Measurements from ENCODE around the gene CD300A. TPM values are rescaled to one million over a fixed set of nuclear protein-coding genes. Genes with fewer than 3 reads are reported as not detected.

Gene CD300A
- total RNA-seq, 3 donors from 2014 or later, result 3.7 to 7.0 (median 5.2) TPM

DNA sequence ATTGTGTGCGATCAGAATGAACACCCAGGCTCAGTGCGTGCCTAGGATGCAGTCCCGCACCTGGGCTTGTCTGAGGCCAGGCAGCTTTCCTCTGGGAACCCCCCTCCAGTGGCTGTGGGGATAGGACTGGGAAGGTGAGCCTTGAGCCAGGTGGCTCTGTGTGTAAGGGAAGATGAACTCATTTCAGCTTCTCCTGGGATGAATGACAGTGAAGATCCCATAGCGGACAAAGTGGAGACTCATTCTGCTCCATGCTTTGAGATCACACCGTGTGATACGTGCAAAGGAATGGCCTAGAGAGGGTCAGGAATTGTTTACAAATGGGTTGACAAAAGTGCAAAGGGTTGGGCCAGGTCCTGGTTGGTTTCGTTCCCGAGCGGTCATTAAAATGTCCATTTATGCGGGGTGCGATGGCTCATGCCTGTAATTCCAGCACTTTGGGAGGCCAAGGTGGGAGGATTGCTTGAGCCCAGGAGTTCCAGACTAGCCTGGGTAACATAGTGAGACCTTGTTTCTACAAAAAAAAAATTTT is 18.7 kb upstream of the CD300A start:
- Histone ChIP-seq H3K9me3 (no peaks in the 10 kb centered on the region), H3K4me3 (no peak overlapping the region), H3K36me3 (ENCODE audit: low read depth) (no peaks in the 10 kb centered on the region), H3K4me1 (ENCODE audit: low read depth) (peaks cover 28% of the 10 kb centered on the region)
- peak in 1 of 3 donors; percentile 2 for DNase-seq
- intact Hi-C loops (cut with DNase I, micrococcal nuclease), result no loop called here
- TF ChIP-seq, protein P1, sequence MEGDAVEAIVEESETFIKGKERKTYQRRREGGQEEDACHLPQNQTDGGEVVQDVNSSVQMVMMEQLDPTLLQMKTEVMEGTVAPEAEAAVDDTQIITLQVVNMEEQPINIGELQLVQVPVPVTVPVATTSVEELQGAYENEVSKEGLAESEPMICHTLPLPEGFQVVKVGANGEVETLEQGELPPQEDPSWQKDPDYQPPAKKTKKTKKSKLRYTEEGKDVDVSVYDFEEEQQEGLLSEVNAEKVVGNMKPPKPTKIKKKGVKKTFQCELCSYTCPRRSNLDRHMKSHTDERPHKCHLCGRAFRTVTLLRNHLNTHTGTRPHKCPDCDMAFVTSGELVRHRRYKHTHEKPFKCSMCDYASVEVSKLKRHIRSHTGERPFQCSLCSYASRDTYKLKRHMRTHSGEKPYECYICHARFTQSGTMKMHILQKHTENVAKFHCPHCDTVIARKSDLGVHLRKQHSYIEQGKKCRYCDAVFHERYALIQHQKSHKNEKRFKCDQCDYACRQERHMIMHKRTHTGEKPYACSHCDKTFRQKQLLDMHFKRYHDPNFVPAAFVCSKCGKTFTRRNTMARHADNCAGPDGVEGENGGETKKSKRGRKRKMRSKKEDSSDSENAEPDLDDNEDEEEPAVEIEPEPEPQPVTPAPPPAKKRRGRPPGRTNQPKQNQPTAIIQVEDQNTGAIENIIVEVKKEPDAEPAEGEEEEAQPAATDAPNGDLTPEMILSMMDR (IDR thresholded peaks at IDR 0.05), result no peak
- no peak for ATAC-seq

DNA sequence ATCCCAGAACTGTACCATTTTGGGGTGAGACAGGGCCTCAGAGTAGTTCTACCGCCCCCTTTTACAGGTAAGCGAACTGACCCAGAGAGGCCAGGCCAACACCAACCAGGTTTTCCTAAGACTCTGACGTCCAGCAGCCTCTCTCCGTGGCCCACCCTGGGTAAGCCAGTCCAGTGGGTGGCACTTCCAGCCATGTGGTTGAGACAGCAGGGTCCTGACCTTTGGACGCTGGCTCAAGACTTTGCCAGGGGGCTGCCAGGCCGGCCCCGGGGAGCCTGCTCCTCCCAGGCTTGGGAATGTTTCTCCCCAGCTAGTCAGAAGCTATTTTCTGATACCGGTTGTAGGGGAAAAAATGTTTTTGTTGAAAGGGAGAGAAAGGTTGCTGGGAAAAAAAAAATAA is 17.7 kb upstream of the CD300A start:
- TF ChIP-seq, protein P1 (IDR thresholded peaks at IDR 0.05), result no peak
- peak in 1 of 3 donors; percentile 40 for DNase-seq
- Histone ChIP-seq H3K36me3 (ENCODE audit: low read depth) (no peaks in the 10 kb centered on the region), H3K4me1 (ENCODE audit: low read depth) (peaks cover 27% of the 10 kb centered on the region), H3K4me3 (no peak overlapping the region), H3K9me3 (no peaks in the 10 kb centered on the region)
- no peak for ATAC-seq
- intact Hi-C loops (cut with DNase I, micrococcal nuclease), result no loop called here

DNA sequence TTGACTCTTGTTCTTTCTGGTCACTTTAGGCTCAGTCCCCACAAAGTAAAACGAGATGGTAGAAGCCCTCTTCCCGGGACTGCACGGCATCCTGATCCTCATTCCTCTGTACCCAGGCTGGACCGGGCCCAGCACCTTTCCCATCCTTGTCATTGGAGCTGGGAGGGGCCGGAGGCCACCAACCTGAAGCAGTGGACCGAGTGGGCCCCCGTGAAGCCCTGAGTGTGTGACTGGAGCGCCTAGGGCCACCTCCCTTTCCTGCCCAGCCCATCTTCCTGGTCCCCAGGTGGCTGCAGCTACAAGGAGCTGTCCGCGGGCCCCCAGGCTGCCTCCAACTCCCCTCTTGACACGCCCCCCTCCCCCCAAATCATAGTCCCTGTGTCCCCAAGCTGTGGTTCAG is 17.1 kb upstream of the CD300A start:
- peak in 1 of 3 donors; percentile 37 for DNase-seq
- H3K9me3 ChIP-seq, result no peaks in the 10 kb centered on the region
- no peak overlapping the region for H3K4me3 ChIP-seq
- H3K4me1 ChIP-seq (ENCODE audit: low read depth), result peaks cover 24% of the 10 kb centered on the region
- H3K36me3 ChIP-seq (ENCODE audit: low read depth), result no peaks in the 10 kb centered on the region
- TF ChIP-seq, protein P1 (IDR thresholded peaks at IDR 0.05), result no peak
- intact Hi-C loops (cut with DNase I, micrococcal nuclease), result no loop called here
- no peak for ATAC-seq

DNA sequence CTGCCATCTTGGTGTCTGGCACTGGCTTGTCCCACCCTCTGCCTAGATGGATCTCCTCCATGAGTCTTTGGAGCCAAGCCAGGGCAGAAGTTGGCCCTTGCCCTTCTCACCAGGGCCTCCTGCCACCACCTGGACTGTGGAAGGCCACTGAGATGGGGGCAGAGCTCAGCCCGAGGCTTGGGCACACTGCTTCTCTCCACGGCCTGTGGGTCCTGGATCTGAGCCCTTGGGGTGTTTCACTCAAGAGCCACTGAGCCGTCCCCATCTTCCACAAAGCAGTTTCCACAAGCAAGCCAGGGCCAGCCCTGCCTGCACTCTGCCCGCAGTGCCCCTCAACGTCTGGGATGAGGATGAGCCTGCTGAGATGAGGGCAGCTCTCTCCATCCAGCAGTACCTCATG is 16.7 kb upstream of the CD300A start:
- ATAC-seq, result no peak
- TF ChIP-seq, protein P1 (IDR thresholded peaks at IDR 0.05), result no peak
- Histone ChIP-seq H3K4me3 (no peak overlapping the region), H3K4me1 (ENCODE audit: low read depth) (peaks cover 24% of the 10 kb centered on the region), H3K9me3 (no peaks in the 10 kb centered on the region), H3K36me3 (ENCODE audit: low read depth) (no peaks in the 10 kb centered on the region)
- intact Hi-C loops (cut with DNase I, micrococcal nuclease), result no loop called here
- no peak for DNase-seq

DNA sequence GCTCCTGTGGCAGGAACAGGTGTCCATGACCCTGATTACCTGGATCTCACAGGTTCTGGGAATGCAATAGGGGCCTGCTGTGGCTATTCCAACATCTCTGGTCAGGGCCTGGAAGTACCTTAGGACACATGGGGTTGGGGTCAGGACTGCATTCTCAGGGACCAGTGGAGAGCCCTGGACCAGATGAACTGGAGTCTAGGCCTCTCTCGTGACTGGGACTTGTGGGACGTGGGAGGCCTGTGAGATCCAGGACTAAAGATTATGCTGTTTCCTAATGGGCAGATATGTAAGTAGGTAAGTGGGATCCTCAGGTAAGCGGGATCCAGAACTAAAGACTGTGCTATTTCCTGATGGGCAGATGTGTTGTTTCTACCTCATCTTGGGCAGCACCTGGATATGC is 16.2 kb upstream of the CD300A start:
- H3K4me3 ChIP-seq, result no peak overlapping the region
- DNase-seq, result no peak
- ATAC-seq, result no peak
- no peaks in the 10 kb centered on the region for H3K36me3 ChIP-seq (ENCODE audit: low read depth)
- H3K9me3 ChIP-seq, result no peaks in the 10 kb centered on the region
- intact Hi-C loops (cut with DNase I, micrococcal nuclease), result no loop called here
- peaks cover 22% of the 10 kb centered on the region for H3K4me1 ChIP-seq (ENCODE audit: low read depth)
- TF ChIP-seq, protein P1 (IDR thresholded peaks at IDR 0.05), result no peak

DNA sequence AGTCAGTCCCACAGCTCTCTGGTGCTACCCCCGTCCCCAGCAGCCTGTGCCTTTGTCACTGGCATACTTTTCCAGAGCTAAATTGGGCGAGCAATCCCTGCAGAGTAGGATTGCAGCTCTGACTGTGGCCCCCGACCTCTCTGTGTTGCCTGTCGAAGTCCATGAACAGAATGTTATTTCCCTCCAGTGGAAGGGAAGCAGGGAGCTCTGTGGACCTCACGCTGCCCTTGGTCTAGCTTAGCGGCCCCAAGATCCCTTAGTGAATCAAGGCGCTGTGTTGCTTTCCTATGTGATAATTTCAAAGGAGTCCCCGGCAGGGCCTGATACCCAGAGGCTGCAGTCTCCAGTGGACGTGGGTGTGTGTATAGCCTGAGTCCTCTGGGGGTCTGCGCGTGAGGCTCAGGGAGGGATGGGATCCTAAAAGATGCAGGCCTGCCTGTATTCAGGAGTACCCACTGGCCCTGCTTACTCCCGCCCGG is 15.5 kb upstream of the CD300A start:
- TF ChIP-seq, protein P1 (IDR thresholded peaks at IDR 0.05), result no peak
- Histone ChIP-seq H3K36me3 (ENCODE audit: low read depth) (no peaks in the 10 kb centered on the region), H3K4me1 (ENCODE audit: low read depth) (peaks cover 21% of the 10 kb centered on the region), H3K4me3 (no peak overlapping the region), H3K9me3 (no peaks in the 10 kb centered on the region)
- intact Hi-C loops (cut with DNase I, micrococcal nuclease), result no loop called here
- ATAC-seq (no peak), DNase-seq (no peak)

Measured in mucosa of descending colon (tissue), 3 donors.